GM06990 (cell line): Measurements from ENCODE around the gene C17orf58.
"Not testable (repeated sequence)": the region's sequence is repeated elsewhere in the genome, so short reads cannot be mapped to it uniquely, and the experiment has no call there.

Experiments used
- DNase-seq: peaks from one replicate; pipeline ENCODE4 v3.0.0-alpha.2; 2011; ENCODE audit not compliant: insufficient read length; ENCODE audit errors: extremely low read depth
- H3K27me3 ChIP-seq: replicated peaks from 2 replicates; pipeline ENCODE4 v1.6.0; 2011; ENCODE audit warnings: low read length; ENCODE audit not compliant: control insufficient read depth, insufficient read depth
- H3K36me3 ChIP-seq: 2 replicates; pipeline ENCODE4 v1.5.1; 2011; ENCODE audit warnings: low read length; ENCODE audit not compliant: control insufficient read depth, insufficient read depth
- H3K4me3 ChIP-seq: replicated peaks from 2 replicates; pipeline ENCODE4 v1.5.1; 2011; ENCODE audit warnings: low read depth, mild to moderate bottlenecking, control low read depth, low read length
- CTCF ChIP-seq: IDR thresholded peaks from 2 replicates; pipeline ENCODE4 v1.5.1; 2011; ENCODE audit warnings: low read length, control low read depth, mild to moderate bottlenecking, inconsistent platforms; ENCODE audit not compliant: insufficient read depth, poor library complexity, severe bottlenecking

C17orf58 gene

GRCh38 chr17:67996301-67997171 lies at the start of gene C17orf58:
Gene C17orf58 (minus strand): TSS chr17:67996469. CDS start chr17:67996198, 271 bp downstream.
- not testable (repeated sequence) for H3K36me3 ChIP-seq, H3K27me3 ChIP-seq

GRCh38 chr17:68036304-68037147 lies 40.3 kb upstream of the C17orf58 start:
- H3K4me3 ChIP-seq: peak overlapping the region; percentile 96
- DNase-seq: no peak
- TF ChIP-seq CTCF: no peak
- H3K36me3 ChIP-seq: peaks cover 15% of the 10 kb centered on the region
- H3K27me3 ChIP-seq: no peaks in the 10 kb centered on the region

More at GRCh38 chr17:67996301-67997171, at the start of gene C17orf58:
- not testable (repeated sequence) for DNase-seq
- peak within 1 kb of the TSS; percentile 52 for H3K4me3 ChIP-seq

GRCh38 chr17:68035523-68036303 lies 39.4 kb upstream of the C17orf58 start, which contains the start of gene KPNA2:
Gene KPNA2 (plus strand): TSS chr17:68035735. CDS start chr17:68037133, 1,398 bp downstream.
- no peak for TF ChIP-seq CTCF
- peak; percentile 94 for DNase-seq
- H3K27me3 ChIP-seq: no peaks in the 10 kb centered on the region
- peak within 1 kb of the TSS; percentile 96 for H3K4me3 ChIP-seq
- peaks cover 10% of the 10 kb centered on the region for H3K36me3 ChIP-seq

GRCh38 chr17:68035131-68035522 lies 38.9 kb upstream of the C17orf58 start:
- DNase-seq: no peak
- H3K27me3 ChIP-seq: no peaks in the 10 kb centered on the region
- peak overlapping the region; percentile 44 for H3K4me3 ChIP-seq
- no peak for TF ChIP-seq CTCF
- H3K36me3 ChIP-seq: peaks cover 7% of the 10 kb centered on the region; the same call in 1 of the 2 replicates

GRCh38 chr17:68034452-68034776 lies 38.1 kb upstream of the C17orf58 start:
- no peak for DNase-seq
- Histone ChIP-seq H3K36me3 (peaks cover 6% of the 10 kb centered on the region; the same call in 1 of the 2 replicates), H3K4me3 (no peak overlapping the region), H3K27me3 (no peaks in the 10 kb centered on the region)
- TF ChIP-seq CTCF: no peak
